GM12891 (cell line): ENCODE measurements around the gene ABL1.

Source experiments
- DNase-seq: peaks from one replicate; pipeline ENCODE4 v3.0.0; 2011; ENCODE audit warnings: low spot score; ENCODE audit not compliant: insufficient read length
- FAIRE-seq: peaks from 2 replicates; lab custom pipeline; 2011; peaks lifted over from hg19 to GRCh38; lab: Jason Lieb, UNC
- PAX5 ChIP-seq: IDR thresholded peaks from 2 replicates; pipeline ENCODE4 v1.6.1; 2011; ENCODE audit warnings: low read length, moderate library complexity, mild to moderate bottlenecking; ENCODE audit not compliant: insufficient read depth, severe bottlenecking
- POLR2A ChIP-seq: IDR thresholded peaks from 2 replicates; pipeline ENCODE4 v1.6.1; 2011; ENCODE audit warnings: low read depth, low read length, control low read depth
- POLR2AphosphoS5 ChIP-seq: IDR thresholded peaks from 2 replicates; pipeline ENCODE4 v1.6.1; 2011; ENCODE audit warnings: low read depth, low read length, control low read depth
- POU2F2 ChIP-seq: IDR thresholded peaks from 2 replicates; pipeline ENCODE4 v1.6.1; 2011; ENCODE audit warnings: low read depth, mild to moderate bottlenecking, control low read depth, low read length, moderate library complexity
- SPI1 ChIP-seq: IDR thresholded peaks from 2 replicates; pipeline ENCODE4 v1.6.1; 2011; ENCODE audit warnings: low read depth, low read length, control low read depth
- TAF1 ChIP-seq: IDR thresholded peaks from 2 replicates; pipeline ENCODE4 v1.6.1; 2011; ENCODE audit warnings: low read depth, low read length, control low read depth

ABL1 gene

GRCh38 chr9:130917168-130917960 lies 82.3 kb downstream of the ABL1 start:
- no peak for DNase-seq
- no peak for FAIRE-seq
- no peak for TF ChIP-seq SPI1
- TF ChIP-seq POLR2AphosphoS5, result no peak
- TF ChIP-seq POLR2A, result no peak
- no peak for TF ChIP-seq POU2F2
- no peak for TF ChIP-seq TAF1
- no peak for TF ChIP-seq PAX5

- DNase-seq (no peak), FAIRE-seq (no peak)
- TF ChIP-seq POLR2A (no peak), POLR2AphosphoS5 (no peak), POU2F2 (no peak), TAF1 (no peak), PAX5 (no peak), SPI1 (no peak)
Observed at GRCh38 chr9:130918101-130918825, 83.2 kb downstream of the ABL1 start.

- no peak for FAIRE-seq
- TF ChIP-seq POU2F2 (no peak), POLR2A (no peak), POLR2AphosphoS5 (no peak), SPI1 (no peak), TAF1 (no peak), PAX5 (no peak)
- DNase-seq, result no peak
Observed at GRCh38 chr9:130918826-130919558, 83.9 kb downstream of the ABL1 start.

GRCh38 chr9:130919559-130920145 lies 84.6 kb downstream of the ABL1 start:
- TF ChIP-seq PAX5 (no peak), POU2F2 (no peak), POLR2AphosphoS5 (no peak), SPI1 (no peak), TAF1 (no peak), POLR2A (no peak)
- FAIRE-seq, result no peak
- no peak for DNase-seq

- no peak for TF ChIP-seq POLR2AphosphoS5
- no peak for TF ChIP-seq POLR2A
- no peak for TF ChIP-seq TAF1
- no peak for TF ChIP-seq SPI1
- TF ChIP-seq POU2F2, result no peak
- no peak for TF ChIP-seq PAX5
- DNase-seq (no peak), FAIRE-seq (no peak)
Observed at GRCh38 chr9:130920233-130920632, 85.2 kb downstream of the ABL1 start.

- TF ChIP-seq SPI1 (no peak), TAF1 (no peak), PAX5 (no peak), POLR2A (no peak)
- FAIRE-seq (no peak), DNase-seq (no peak)
Observed at GRCh38 chr9:130920762-130921299, 85.8 kb downstream of the ABL1 start.

- TF ChIP-seq POU2F2 (no peak), PAX5 (no peak), SPI1 (no peak), POLR2A (no peak), POLR2AphosphoS5 (no peak), TAF1 (no peak)
- no peak for FAIRE-seq
- no peak for DNase-seq
Observed at GRCh38 chr9:130921300-130921988, 86.4 kb downstream of the ABL1 start.
